Colonic mucosa (tissue), 4 donors: Measurements from ENCODE around the gene TRIM37. TPM values are rescaled to one million over a fixed set of nuclear protein-coding genes. Genes with fewer than 3 reads are reported as not detected.

ENCODE experiments used
- DNase-seq: peaks from one replicate; pipeline ENCODE4 v3.0.0-alpha.2; 2020
- H3K27ac ChIP-seq: fragments of 200-600 bp; one replicate; pipeline ENCODE4 v1.8.0; 2021
- H3K27me3 ChIP-seq: fragments of 200-600 bp; one replicate; pipeline ENCODE4 v1.8.0; 2021
- H3K36me3 ChIP-seq: fragments of 200-600 bp; one replicate; pipeline ENCODE4 v1.8.0; 2021
- H3K4me1 ChIP-seq: fragments of 200-600 bp; one replicate; pipeline ENCODE4 v1.8.0; 2021; ENCODE audit warnings: mild to moderate bottlenecking
- H3K4me3 ChIP-seq: fragments of 200-600 bp; one replicate; pipeline ENCODE4 v1.8.0; 2021
- H3K9ac ChIP-seq, 2 donors: one replicate each; pipeline ENCODE4 v1.7.0; 2013; ENCODE audit warnings: control low read depth in 2 of 2, low read depth in 2 of 2, low read length in 2 of 2
- H3K9me3 ChIP-seq: fragments of 200-600 bp; one replicate; pipeline ENCODE4 v1.8.0; 2021
- CTCF ChIP-seq: fragments of 200-600 bp; IDR thresholded peaks from one replicate; pipeline ENCODE4 v1.8.0; 2022; ENCODE audit warnings: antibody characterized with exemption, mild to moderate bottlenecking
- intact Hi-C: fragments of 100-400 bp; cut with DNase I; formaldehyde crosslinking; loops from one replicate; pipeline ENCODE4 v1.14.1; 2022
- microRNA-seq: library from miRNA; unstranded; fragments of <30 nt; microRNA quantifications from one replicate; pipeline ENCODE4, GENCODE V29; 2019
- total RNA-seq, 2 donors: library from RNA; stranded (reverse); fragmentation: NEBNext Ultra II Directional in 1 of 2; extraction: Animal tissue kit (Norgen Biotek cat#: 25700) in 1 of 2; gene quantifications; one replicate each; pipeline ENCODE4 v1.2.1, GENCODE V29; 2021
- donor health status: healthy.
- donor health status: DM: no; HTN: no; CAD: no.
- donor health status: DM: no; HTN: no; CAD: no.

Gene TRIM37
- total RNA-seq, 2 donors from 2014 or later, result 17.2 to 24.1 TPM

GRCh38 chr17:58947411-58947810 lies 159.3 kb downstream of the TRIM37 start:
- no peak for DNase-seq
- TF ChIP-seq CTCF, result no peak
- no peak overlapping the region for H3K27ac ChIP-seq
- intact Hi-C loops, result no loop called here
- H3K4me1 ChIP-seq, result no peaks in the 10 kb centered on the region
- no peaks in the 10 kb centered on the region for H3K9me3 ChIP-seq
- no peak overlapping the region for H3K9ac ChIP-seq
- no peak overlapping the region for H3K4me3 ChIP-seq
- H3K36me3 ChIP-seq, result no peaks in the 10 kb centered on the region
- no peaks in the 10 kb centered on the region for H3K27me3 ChIP-seq

GRCh38 chr17:58944166-58944565 lies 162.5 kb downstream of the TRIM37 start:
- Histone ChIP-seq H3K27ac (no peak overlapping the region), H3K4me3 (no peak overlapping the region), H3K9me3 (no peaks in the 10 kb centered on the region), H3K4me1 (no peaks in the 10 kb centered on the region), H3K27me3 (no peaks in the 10 kb centered on the region), H3K36me3 (no peaks in the 10 kb centered on the region), H3K9ac (no peak overlapping the region)
- intact Hi-C loops, result no loop called here
- no peak for TF ChIP-seq CTCF
- no peak for DNase-seq

DNA sequence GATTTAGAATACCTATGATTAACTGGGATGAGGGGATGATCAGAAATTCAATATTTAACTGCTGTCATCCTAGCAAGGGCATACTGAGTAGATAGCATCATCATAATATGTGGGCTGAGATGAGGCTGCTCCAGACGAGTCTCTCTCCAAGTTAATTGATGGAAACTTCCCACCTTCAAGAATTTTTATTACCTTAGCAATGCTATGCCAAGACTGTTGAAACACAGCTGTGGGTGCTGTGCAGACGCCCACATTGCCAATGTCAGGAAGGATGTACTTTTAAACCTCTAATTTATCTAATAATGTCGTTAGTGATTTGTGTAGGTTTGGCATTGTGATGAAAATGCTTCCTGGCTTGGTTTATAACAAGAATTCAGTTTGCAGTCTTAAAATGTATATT lies 170.4 kb downstream of the TRIM37 start:
- intact Hi-C loops, result no loop called here
- no peaks in the 10 kb centered on the region for H3K27me3 ChIP-seq

GRCh38 chr17:58932956-58933355 lies 173.7 kb downstream of the TRIM37 start:
- Histone ChIP-seq H3K27me3 (no peaks in the 10 kb centered on the region), H3K27ac (no peak overlapping the region), H3K9me3 (no peaks in the 10 kb centered on the region), H3K4me1 (no peaks in the 10 kb centered on the region), H3K36me3 (no peaks in the 10 kb centered on the region), H3K4me3 (no peak overlapping the region), H3K9ac (no peak overlapping the region)
- DNase-seq, result no peak
- intact Hi-C loops, result no loop called here
- TF ChIP-seq CTCF, result no peak

More for the DNA sequence above, 170.4 kb downstream of the TRIM37 start:
- H3K9ac ChIP-seq, result no peak overlapping the region
- no peak overlapping the region for H3K4me3 ChIP-seq
- no peak overlapping the region for H3K27ac ChIP-seq
- no peak for DNase-seq
- no peak for TF ChIP-seq CTCF
- no peaks in the 10 kb centered on the region for H3K4me1 ChIP-seq
- no peaks in the 10 kb centered on the region for H3K9me3 ChIP-seq
- H3K36me3 ChIP-seq, result no peaks in the 10 kb centered on the region

Small RNAs within 50 kb of the gene (microRNA-seq; reads per million reads assigned to microRNA genes)
- gene MIR301A (37.5 reads per million, percentile 39 among the genes with 10 or more reads in this experiment), gene MIR454 (1,303 reads per million, percentile 82 among the genes with 10 or more reads in this experiment)

Other genes starting within 250 kb of the TRIM37 start
- 10 to 100 TPM; 29.5 to 53.8 TPM for gene SKA2, start 48.3 kb upstream of the TRIM37 start, total RNA-seq
- 10 to 100 TPM; 10.8 to 34.0 TPM for gene PRR11, start 48.9 kb upstream of the TRIM37 start, total RNA-seq
- gene SMG8, start 103.2 kb upstream of the TRIM37 start, total RNA-seq, result 10 to 100 TPM; 11.2 to 12.2 TPM
- gene GDPD1, start 113.6 kb upstream of the TRIM37 start, total RNA-seq, result 1 to 10 TPM; 3.4 to 5.0 TPM
- 10 to 100 TPM; 17.2 to 25.7 TPM for gene YPEL2, start 224.8 kb upstream of the TRIM37 start, total RNA-seq